ENCODE measurements around the gene R3HCC1L.

The R3HCC1L gene

DNA sequence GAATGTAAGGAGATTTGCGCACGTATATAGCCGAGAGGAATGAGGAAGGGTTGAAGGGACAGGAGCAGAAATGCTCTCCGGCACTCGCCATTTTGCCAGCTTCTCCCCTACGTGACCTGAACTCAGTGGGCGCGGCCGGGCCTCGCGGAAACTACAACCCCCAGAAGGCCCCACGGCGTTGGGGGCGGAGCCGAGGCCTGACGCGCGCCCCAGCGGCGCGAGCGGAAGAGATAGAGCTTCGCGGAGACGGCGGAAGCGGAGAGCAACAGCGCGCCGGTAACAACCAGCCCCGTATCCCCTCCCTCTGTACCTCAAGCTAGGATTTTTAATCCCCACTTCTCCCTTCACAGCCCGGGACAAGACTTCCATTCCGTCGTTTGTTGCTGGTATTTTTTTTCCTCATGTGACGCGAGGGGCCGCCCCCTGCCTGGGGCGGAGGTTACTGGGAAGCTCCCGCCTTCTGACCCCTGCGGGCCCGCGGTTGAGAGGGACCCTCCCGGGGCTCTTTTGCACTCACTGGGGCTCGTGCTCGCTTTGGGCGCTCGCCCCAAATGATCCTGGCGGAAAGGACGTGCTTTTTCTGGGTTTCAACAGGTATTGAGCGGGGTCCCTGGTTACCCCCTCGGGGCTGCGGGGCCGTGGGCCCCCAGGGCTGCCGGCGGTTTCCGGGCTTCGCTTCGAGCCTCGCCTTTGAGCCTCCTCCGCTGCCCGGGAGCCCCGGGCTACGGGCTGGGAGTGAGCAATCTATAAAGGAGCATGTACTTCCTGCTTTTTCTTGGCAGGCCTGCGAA, at the start of gene R3HCC1L:
Gene R3HCC1L (plus strand): TSS at position 227 of the 791 bp plus-strand sequence. CDS start 73,458 bp downstream, outside the sequence.
- DNase-seq (ENCODE audit: low read depth): peak; percentile 90

DNA sequence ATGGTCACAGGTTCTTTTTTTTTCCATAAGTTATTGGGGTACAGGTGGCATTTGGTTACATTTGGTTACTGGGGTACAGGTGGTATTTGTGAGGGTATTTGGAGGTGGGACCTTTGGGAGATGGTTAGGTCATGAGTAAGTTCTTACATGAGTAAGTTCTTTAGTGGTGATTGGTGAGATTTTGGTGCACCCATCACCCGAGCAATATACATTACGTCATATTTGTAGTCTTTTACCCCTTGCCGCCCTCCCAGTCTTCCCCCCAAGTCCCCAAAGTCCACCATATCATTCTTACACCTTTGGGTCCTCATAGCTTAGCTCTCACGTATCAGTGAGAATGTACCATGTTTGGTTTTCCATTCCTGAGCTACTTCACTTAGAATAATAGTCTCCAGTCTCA, 49.2 kb upstream of the R3HCC1L start:
- no peak for DNase-seq (ENCODE audit: low read depth)

DNA sequence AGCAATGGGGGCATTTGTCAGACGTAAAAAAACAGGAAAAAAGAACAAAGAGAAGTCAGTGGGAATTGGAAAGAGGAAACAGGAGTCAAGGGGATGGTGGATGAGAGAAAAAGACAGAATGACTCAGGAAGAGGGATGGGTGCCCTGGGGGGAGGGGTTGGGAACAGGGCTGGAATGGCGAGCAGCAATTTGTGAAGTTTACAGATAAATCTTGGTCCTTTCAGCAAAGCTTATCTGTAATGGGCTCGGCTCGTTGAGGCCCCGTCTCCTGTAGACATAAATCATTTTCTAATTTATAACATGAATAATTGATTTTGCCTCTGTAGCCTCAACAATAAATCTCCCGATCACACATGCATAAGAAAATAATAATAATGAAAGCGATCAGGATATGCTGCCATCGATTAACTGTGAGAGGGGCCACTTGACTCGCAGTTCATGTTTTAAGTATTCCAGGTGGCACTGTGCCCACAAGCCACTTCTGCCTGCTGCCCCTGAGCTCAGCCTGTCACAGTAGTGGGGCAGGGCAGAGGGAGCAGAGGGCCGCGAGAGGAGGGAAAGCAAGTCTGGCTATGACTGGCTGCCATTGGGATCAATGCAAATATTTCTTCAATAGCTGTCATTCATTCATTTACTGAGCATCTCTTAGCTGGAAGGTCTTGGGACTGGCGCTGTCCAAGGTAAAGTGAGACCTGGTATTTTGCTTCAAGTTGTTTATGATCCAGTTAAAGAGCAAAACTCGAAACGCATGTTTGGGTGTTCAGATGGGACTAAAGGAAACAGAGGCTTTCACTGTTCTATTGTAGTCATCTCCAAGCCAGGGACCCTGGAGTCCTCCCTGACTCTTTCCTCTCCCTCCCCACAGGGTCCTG, 47.4 kb upstream of the R3HCC1L start:
- DNase-seq (ENCODE audit: low read depth): no peak

DNA sequence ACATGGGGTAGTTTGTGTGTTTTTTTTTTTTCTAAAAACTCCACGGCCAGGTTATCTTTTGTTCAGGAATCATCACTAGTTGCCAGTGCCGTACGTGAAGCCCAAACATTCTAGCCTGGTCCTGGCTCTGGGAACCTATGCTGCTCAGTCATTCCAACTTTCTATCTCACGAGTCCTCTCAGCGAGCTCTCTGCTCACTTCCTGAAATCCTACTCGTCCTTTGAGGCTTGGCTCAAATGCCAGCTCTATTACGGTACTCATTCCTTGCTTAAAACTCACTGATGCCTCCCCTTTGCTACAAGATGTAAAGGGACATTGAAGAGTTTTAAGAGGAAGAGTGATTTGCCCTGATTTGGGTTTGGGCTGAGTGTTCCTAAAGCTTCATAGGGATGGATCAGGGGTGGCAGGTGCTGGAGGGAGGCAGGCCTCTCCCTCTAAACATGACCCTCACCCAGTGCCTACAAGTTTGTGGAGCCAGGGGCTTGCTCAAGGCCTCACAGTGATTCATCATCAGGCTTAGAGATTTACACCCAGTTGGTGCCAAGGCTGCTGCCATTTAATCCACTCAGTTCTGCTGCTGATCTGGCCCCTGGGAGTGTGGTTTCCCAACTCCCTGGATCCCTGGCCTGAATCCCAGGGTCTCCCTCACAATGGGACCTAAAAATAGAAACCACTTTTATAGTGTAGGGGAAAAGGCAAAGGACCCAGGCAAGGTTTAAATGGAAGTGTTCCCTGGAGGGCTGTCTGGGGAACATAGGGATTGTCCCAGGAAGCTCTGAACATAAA, 46.1 kb upstream of the R3HCC1L start:
- DNase-seq (ENCODE audit: low read depth): no peak

DNA sequence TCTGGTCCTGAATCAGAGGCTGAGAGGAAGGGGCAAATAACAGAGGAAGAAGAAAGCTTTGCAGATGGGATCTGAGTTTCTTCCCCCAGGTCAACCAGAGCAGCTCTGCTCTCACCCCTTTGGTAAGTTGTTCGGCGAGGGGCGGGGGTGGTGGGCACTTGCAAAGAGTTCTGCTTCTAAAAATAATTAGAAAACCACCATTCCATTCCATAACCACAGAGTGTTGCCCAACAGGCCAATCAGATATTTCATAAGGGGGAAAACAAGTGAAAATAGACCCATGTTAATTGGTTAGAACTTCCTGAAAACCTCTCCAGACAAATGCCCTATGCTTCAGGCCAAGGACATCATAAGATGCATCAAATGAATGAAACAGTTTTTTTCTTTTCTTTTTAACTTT, 43.6 kb upstream of the R3HCC1L start:
- DNase-seq (ENCODE audit: low read depth): no peak

DNA sequence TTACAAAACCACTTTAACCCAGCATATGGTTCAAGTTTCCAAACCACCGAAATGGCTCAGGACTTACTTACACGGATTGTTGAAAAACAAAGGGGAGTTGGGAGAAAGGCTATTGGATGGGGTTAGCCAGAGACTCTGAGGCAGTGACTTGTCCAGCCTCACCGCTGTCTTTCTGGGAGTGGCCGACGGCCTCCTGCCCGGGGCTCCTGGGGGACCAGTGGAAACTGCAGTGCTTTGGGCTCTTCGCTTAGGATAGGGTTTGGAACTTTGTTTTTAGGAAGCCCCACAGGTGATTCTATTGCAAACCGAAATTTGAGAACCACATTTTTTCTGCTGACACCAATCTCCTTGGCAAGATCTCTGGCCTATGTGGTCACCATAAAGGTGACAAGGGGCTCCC, 38.1 kb upstream of the R3HCC1L start:
- no peak for DNase-seq (ENCODE audit: low read depth)

DNA sequence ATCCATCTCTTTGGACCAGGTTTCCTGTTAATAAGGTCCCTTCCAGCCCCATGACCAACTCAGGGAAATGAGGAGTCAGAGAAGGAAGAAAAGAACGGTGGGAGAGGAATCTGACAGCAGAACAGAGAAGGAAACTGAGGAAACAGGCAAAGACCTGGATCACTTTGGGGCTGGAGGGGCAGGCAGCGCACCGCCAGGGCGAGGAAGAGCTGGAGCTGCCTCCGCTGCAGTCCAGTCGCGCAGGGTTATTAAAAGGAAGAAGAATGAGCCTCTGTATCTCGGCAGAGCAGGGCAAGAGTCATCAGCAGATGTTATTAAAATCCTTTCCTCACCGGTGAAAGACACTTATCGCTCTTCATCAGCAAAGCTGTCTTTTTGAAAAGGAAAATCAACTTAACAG, 37.7 kb upstream of the R3HCC1L start:
- no peak for DNase-seq (ENCODE audit: low read depth)

DNA sequence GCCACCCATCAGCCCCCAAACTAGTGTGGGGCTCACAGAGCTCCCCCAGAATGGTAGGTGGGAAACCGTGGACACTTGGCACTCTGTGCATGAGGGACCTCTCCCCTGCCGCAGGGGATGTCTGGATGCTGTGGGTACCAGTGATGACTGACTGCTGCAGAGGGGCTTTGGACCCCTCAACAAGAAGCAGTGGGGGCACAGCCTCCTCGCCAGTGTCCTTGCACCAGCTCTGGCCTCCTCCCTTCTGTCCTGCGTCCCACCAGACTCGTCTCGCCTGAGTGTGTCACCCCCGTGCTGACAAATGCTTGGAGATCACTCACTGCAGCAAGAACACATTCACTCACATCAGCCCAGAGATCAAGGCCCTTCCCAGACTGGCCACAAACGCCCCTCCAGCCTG, 37.3 kb upstream of the R3HCC1L start:
- no peak for DNase-seq (ENCODE audit: low read depth)

DNA sequence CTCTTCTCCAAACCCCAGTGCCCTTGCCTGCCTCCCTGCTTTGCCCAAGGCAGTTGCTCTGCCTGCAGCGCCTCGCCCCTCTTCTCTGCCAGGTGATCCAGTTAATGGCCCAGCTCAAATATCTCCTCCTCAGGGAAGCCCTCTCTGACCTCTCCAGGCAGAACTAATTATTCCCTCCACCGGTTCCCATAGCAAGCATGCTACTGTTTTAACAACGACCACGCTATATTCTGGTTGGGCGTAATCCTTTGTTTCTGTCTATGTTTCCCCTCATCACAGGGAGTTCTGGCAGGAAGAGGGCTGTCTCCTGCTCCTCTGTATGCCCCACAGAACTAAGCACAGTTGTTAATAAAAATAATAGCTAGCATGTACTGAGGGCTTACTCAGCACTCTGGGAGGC, 36.8 kb upstream of the R3HCC1L start:
- no peak for DNase-seq (ENCODE audit: low read depth)

DNA sequence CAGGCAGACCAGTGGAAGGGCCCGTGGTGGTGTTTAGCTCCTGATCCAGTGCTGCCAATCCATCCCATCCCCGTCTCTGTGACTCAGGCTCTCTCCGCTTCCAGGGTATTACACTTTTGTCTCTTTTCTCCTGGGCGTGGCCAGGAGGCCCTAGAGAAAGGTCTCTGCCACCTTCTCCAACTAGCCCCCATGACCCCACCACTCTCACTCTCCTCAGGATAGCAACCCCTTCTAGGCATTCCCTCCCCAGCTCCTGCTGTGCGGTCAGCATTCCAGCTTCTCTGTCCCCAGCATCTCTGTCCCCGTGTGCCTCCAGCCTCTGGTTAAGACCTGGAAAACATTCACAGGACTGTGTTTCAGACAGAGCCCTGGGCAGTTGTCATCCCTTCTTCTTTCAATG, 36.2 kb upstream of the R3HCC1L start:
- DNase-seq (ENCODE audit: low read depth): no peak

DNA sequence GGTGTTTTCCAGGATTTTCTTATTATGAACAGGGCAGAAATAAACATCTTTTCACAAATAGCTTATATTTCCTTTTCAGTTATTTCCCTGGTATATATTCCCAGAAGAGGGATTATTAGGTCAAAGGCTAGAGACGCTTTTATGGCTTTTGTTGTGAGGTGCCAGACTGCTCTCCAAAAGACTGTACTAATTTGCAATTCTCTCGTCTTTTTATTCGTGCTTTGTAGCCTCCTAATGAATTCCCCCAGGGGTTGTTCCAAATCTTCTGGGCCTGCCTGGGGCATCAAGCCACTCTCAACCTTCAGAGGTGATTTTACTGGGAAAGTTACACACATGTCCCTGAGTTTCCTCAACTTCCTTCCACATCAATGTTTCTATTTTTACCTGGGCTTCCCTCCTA, 34.0 kb upstream of the R3HCC1L start:
- no peak for DNase-seq (ENCODE audit: low read depth)

DNA sequence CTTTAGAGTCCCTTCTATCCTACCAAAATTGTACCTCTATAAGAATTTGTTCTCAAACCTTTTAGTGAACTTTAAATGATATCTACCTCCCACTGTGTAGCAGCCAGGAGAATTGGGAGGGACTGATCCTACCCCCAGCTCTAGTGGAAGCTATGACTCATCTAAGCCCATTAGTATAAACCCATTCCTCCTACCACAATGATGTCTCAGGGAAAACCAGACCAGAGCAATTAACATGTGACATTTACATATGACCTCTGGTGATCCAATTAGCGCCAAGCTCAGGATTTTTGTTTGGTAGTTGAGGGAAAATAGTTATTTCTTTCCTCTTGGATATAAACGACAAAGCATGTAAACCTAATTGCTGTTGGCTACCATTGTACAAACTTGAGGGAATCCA, 33.1 kb upstream of the R3HCC1L start:
- no peak for DNase-seq (ENCODE audit: low read depth)

DNA sequence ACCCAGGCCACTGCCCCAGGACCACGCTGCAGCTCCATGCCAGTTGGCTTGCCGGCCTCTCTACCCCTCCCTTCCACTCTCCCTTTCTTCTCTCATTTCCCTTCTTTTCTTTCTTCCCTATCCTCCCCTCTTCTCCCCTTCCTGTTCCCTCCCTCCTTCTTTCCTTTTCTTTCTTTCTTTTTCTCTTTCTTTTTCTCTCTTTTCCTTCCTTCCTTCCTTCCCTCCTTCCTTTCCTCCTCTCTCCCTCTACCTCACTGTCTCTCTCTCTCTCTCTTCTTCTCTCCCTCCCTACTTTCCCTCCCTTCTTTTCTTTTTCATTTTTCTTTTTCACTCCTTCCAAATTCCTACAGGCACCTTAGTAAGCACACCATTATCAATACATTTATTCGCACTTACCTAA, 30.3 kb upstream of the R3HCC1L start:
- DNase-seq (ENCODE audit: low read depth): no peak

DNA sequence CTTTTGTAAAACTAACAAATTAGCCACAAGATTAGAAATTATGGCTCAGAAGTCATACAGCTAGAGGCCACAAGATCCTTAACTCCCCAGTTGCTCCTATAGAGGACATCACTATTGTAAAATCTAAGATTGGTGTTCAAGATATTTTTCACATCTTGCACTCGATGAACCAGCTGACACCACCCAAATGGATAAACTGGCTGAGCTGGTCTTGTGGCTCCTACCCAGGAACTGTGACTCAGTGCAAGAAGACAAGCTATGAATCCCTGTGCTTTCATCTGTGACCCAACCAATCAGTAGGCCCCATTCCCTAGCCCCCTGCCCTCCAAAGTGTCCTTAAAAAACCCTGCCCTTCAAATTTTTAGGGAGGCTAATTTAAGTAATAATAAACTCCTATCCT, 27.9 kb upstream of the R3HCC1L start:
- no peak for DNase-seq (ENCODE audit: low read depth)

DNA sequence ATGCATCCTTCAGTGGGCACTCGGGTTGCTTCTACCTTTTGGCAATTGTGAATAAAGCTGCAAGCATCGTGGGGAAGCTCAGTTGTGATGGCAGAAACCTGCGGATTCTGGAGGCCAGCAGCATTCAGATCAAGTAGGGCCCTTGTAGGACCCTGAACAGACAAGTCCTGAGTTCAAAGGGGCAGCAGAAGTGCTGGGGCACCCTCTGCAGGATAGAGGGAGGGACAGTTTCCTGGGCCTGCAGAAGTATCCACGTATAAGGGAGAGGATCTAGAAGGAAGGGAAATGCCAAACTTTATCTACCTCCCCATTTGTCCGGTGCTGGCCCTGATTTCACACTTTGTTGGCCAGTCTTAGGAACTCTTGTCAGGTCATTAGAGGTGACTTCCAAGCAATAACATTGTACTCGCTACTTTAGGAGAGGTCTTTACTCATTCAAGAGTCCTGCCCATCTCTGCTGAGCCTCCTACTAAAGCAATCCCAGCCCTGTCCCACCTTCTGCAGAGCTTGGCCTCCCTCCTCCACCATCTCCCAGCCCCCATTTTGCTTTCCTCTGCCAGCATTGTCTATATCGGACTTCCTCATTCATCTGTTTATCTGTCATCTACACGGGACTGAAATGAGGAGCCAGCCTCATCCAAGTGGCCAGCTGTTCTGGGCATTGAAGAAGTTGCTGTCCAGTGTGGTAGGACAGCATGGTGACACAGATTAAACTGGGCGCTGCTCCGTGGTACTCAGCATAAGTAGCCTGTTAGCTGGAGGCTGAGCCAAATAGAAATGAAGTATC, 26.6 kb upstream of the R3HCC1L start:
- no peak for DNase-seq (ENCODE audit: low read depth)

DNA sequence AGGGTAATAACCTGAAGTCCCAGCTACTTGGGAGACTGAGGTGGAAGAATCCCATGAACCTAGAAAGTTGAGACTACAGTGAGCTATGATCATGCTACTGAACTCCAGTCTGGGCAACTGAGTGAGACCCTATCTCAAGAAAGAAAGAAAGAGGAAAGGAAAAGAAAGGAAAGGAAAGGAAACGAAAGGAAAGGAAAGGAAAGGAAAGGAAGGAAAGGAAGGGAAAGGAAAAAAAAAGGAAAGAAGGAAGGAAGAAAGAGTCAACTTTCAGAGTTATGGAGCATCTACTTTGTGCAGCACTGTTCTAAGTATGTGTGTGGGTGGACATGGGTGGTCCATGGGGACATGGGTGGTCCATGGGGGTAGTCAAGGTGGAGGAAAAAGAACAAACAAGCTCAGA, 24.1 kb upstream of the R3HCC1L start:
- DNase-seq (ENCODE audit: low read depth): no peak

DNA sequence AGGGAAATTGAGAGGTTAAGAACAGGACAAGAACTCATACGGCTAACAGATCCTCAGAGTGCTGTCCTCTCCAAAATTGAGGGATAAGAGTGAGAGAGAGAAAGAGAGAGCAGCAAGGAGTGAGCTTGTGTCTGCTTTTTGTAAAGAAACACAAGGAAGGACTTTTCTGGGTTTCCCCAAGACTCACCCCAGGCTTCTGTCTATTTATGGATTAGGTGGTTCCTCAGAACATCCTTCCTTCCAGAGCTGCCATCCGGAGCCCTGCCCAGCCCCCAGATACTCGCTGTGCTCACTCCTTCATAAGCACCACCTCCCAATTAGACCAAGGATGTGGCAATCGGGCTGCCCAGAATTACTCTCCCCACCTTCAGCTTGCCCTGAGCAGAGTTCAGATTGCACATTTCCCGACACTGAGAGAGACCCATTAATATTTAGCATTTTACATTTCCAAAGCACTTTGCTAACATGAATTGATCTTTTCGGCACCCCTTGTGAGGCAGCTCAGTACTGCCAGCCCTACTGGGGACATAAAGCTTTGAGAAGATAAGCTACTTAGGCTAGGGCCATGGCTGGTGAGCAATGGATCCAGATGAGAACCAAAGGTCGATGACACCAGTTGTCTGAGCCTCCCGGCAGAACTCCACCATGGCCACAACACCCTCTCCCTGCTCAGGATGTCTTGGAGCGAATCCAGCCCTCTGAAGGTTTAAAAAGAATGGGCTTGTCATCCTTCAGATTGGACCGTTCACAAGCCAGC, 19.2 kb upstream of the R3HCC1L start:
- DNase-seq (ENCODE audit: low read depth): no peak

DNA sequence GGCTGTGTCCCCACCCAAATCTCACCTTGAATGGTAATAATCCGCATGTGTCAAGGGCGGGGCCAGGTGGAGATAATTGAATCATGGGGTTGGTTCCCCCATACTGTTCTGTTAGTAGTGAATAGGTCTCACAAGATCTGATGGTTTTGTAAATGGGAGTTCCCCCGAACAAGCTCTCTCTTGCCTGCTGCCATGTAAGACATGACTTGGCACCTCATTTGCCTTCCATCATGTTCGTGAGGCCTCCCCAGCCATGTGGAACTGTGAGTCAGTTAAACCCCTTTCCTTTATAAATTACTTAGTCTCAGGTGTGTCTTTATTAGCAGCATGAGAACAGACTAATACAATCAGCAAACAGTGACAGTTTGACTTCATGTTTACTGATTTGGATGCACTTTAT, 14.6 kb upstream of the R3HCC1L start:
- DNase-seq (ENCODE audit: low read depth): no peak

DNA sequence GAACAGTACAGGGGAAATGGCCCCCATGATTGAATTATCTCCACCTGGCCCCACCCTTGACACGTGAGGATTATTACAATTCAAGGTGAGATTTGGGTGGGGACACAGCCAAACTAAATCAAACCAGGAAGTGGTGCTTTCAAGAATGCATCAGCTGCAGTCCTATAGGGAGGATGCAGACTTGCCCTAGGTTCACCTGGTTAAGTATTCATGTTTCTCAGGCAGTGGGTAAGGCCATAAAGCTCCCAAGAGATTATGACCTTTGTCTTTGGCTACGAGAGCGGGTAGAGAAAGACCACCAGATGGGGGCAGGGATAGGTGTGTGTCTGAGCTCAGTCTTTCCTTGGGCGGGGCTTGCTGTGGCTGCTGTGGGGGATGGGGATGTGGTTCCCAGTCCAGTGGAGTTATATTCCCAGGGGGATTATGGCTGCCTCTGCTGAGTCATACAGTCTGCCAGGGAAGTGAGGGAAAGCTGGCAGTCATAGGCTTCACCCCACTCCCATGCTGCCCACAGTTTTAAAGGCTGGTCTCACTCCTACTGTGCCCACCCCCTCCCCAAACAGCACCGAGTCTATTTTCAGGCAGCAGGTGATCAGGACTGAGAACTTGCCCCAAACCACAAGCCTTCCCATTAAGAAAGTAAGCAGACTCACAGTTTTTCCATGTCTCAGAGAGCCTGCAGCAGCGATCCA, 8.4 kb upstream of the R3HCC1L start:
- DNase-seq (ENCODE audit: low read depth): no peak

DNA sequence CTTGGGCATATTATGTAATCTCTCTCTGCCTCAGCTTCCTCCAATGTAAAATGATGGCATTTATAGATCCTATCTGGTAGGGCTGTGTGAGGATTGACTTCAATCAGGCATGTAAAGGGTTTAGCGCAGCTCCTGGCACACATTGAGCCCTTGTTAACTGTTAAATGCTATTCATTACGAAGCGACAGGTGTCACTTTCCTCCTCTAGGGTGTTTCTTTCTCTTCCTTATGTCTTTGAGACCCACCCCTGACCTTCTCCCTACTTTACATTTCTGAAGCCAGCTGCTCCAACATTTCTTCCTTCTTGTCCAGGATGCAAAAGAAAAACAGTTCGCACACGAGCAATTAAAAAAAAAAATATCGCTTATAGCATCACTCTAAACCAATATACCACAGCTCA, 5.7 kb upstream of the R3HCC1L start:
- DNase-seq (ENCODE audit: low read depth): no peak
